GM12875 (cell line): ENCODE measurements around the gene ADGRV1.

Experiments
- H3K4me3 ChIP-seq: one replicate; pipeline ENCODE4 v1.5.1; 2011; ENCODE audit warnings: low read depth, low read length, control low read depth
- CTCF ChIP-seq: IDR thresholded peaks from 2 replicates; pipeline ENCODE4 v1.5.1; 2011; ENCODE audit warnings: low read depth, mild to moderate bottlenecking, control low read depth, inconsistent platforms, low read length, moderate library complexity, borderline replicate concordance; ENCODE audit not compliant: insufficient read depth

ADGRV1 gene

GRCh38 chr5:90987726-90988125, 429.1 kb downstream of the ADGRV1 start:
- no peak for TF ChIP-seq CTCF
- H3K4me3 ChIP-seq = no peak overlapping the region

GRCh38 chr5:90991201-90991600, 432.6 kb downstream of the ADGRV1 start:
- no peak for TF ChIP-seq CTCF
- H3K4me3 ChIP-seq = no peak overlapping the region

GRCh38 chr5:90994796-90995195, 436.2 kb downstream of the ADGRV1 start:
- TF ChIP-seq CTCF = no peak

GRCh38 chr5:90996089-90996488, 437.5 kb downstream of the ADGRV1 start:
- no peak overlapping the region for H3K4me3 ChIP-seq
- TF ChIP-seq CTCF = no peak

More at GRCh38 chr5:90994796-90995195, 436.2 kb downstream of the ADGRV1 start:
- H3K4me3 ChIP-seq = no peak overlapping the region

GRCh38 chr5:90997082-90997481, 438.5 kb downstream of the ADGRV1 start:
- TF ChIP-seq CTCF = no peak
- H3K4me3 ChIP-seq = no peak overlapping the region

- H3K4me3 ChIP-seq = no peak overlapping the region
- no peak for TF ChIP-seq CTCF
Observed at GRCh38 chr5:91000743-91001142, 442.1 kb downstream of the ADGRV1 start.

GRCh38 chr5:91006713-91007112, 448.1 kb downstream of the ADGRV1 start:
- H3K4me3 ChIP-seq = no peak overlapping the region
- no peak for TF ChIP-seq CTCF
